ENCODE data around the gene DNAJC27.

DNA sequence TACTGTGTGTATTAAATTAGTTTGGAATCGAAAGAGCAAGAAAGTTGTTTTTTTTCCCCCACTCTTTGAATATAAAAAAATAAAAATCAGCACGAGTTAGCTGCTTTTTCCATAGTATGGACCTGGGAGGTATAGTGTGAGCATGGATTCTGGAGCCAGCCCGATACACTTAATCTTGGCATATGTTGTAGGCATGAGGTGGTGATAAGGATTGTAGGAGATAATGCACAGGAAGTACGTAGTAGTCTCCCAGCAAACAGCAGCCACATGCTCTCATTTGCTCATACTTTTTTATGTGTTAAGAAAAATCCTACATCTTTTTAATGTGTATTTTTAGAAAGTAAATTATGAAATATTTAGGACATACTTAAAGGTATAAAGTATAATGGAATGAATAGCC is 2.1 kb upstream of the DNAJC27 start:
- TF ChIP-seq CTCF (IDR thresholded peaks at IDR 0.05) (no peak), EZH2 (IDR thresholded peaks at IDR 0.05) (no peak), EZH2phosphoT487 (IDR thresholded peaks at IDR 0.05) (no peak)
